ENCODE measurements around the gene RIMBP2.

- TF ChIP-seq CTCF (IDR thresholded peaks at IDR 0.05) (no peak), NRF1 (IDR thresholded peaks at IDR 0.05; ENCODE audit: low read depth, low read length) (no peak), SIN3A (IDR thresholded peaks at IDR 0.05; ENCODE audit: borderline replicate concordance, low read depth, low read length) (no peak), TCF12 (IDR thresholded peaks at IDR 0.05) (no peak), EZH2phosphoT487 (IDR thresholded peaks at IDR 0.05; ENCODE audit: borderline replicate concordance, low read depth) (no peak)
Measured at GRCh38 chr12:130487636-130488357, 228.3 kb downstream of the RIMBP2 start.

All from SK-N-SH (cell line).